Smooth muscle cell (in vitro differentiated cells): Measurements from ENCODE around the gene TEN1. TPM values are rescaled to one million over a fixed set of nuclear protein-coding genes. Genes with fewer than 3 reads are reported as not detected.

Experiments used
- DNase-seq: peaks from one replicate; lab custom pipeline; 2025; ENCODE audit not compliant: unreplicated experiment; lab: John Stamatoyannopoulos, UW
- H2AFZ ChIP-seq: fragments of 200-600 bp; sonication (generic); 2 replicates; pipeline ENCODE4 v1.6.0; 2016; ENCODE audit warnings: antibody characterized with exemption, low read depth, mild to moderate bottlenecking
- H3F3A ChIP-seq: fragments of 200-600 bp; sonication (generic); 2 replicates; pipeline ENCODE4 v1.6.0; 2017; ENCODE audit warnings: antibody characterized with exemption, low read depth
- H3K27ac ChIP-seq: fragments of 200-600 bp; sonication (generic); 2 replicates; pipeline ENCODE4 v1.5.1; 2016; ENCODE audit warnings: low read depth, mild to moderate bottlenecking
- H3K27me3 ChIP-seq: fragments of 200-600 bp; sonication (generic); 2 replicates; pipeline ENCODE4 v1.6.1; 2016; ENCODE audit warnings: low read depth, mild to moderate bottlenecking
- H3K36me3 ChIP-seq: fragments of 200-600 bp; sonication (generic); 2 replicates; pipeline ENCODE4 v1.5.1; 2016; ENCODE audit warnings: low read depth
- H3K4me1 ChIP-seq: fragments of 200-600 bp; sonication (generic); 2 replicates; pipeline ENCODE4 v1.5.1; 2016; ENCODE audit warnings: low read depth
- H3K4me2 ChIP-seq: fragments of 200-600 bp; sonication (generic); 2 replicates; pipeline ENCODE4 v1.6.0; 2016; ENCODE audit warnings: mild to moderate bottlenecking
- H3K4me3 ChIP-seq: fragments of 200-600 bp; sonication (generic); 2 replicates; pipeline ENCODE4 v1.5.1; 2016; ENCODE audit warnings: mild to moderate bottlenecking
- H3K79me2 ChIP-seq: fragments of 200-600 bp; sonication (generic); 2 replicates; pipeline ENCODE4 v1.6.0; 2016; ENCODE audit warnings: low read depth, mild to moderate bottlenecking
- H3K9ac ChIP-seq: fragments of 200-600 bp; sonication (generic); 2 replicates; pipeline ENCODE4 v1.6.0; 2016; ENCODE audit warnings: low read depth
- H3K9me3 ChIP-seq: fragments of 200-600 bp; sonication (generic); replicated peaks from 2 replicates; pipeline ENCODE4 v1.5.1; 2016; ENCODE audit warnings: low read depth
- H4K20me1 ChIP-seq: fragments of 200-600 bp; sonication (generic); 2 replicates; pipeline ENCODE4 v1.6.0; 2016; ENCODE audit warnings: low read depth
- WGBS: methylation state at CpG from one replicate; pipeline ENCODE4 v1.1.7; 2016; ENCODE audit warnings: low lambda C conversion rate; 5-methylcytosine and 5-hydroxymethylcytosine counted together
- polyA plus RNA-seq: library from polyadenylated mRNA; unstranded; fragments of >200 nt; fragmentation: Nextera tagmentation; extraction: Ambion mirVana; gene quantifications from 2 replicates; pipeline ENCODE4 v1.2.1, GENCODE V29; 2016
- total RNA-seq: library from RNA; depleted of rRNA; stranded (reverse); fragments of >200 nt; gene quantifications from 2 replicates; pipeline ENCODE4 v1.2.3, GENCODE V29; 2014
- TF ChIP-seq, protein P1 (sequence below): fragments of 200-600 bp; sonication (generic); IDR thresholded peaks from 2 replicates; pipeline ENCODE4 v1.5.1; 2017; ENCODE audit warnings: borderline replicate concordance, mild to moderate bottlenecking, antibody characterized with exemption; ENCODE audit not compliant: insufficient read depth, poor library complexity, severe bottlenecking

The TEN1 gene
- total and polyA plus RNA-seq, 2 experiments from 2014 or later = 15.5 to 19.2 TPM

DNA sequence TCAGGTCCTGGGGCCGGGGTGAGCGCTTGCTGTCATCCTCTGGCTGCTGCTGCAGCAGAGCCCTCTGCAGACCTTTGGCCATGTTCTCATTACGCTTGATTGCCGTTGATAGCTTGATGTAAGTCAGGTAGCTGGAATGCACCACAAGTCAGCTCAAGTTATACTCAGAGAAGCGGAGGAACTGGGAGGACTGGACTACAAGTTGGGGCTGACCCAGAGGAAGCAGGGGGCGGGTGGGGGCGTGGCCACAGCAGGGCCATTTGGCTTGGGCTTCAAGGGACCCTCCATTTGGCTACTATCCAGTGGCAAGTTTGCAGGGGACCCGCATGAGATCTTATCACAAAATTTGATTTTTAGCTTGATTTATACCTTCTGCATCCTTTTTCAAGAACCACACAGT is 67.0 kb downstream of the TEN1 start:
- no peak overlapping the region for H3K27ac ChIP-seq
- peaks cover 8% of the 10 kb centered on the region for H3K36me3 ChIP-seq
- H3F3A ChIP-seq = no peaks in the 10 kb centered on the region
- H3K4me3 ChIP-seq = no peak overlapping the region
- no peak overlapping the region for H3K4me2 ChIP-seq
- peaks cover 62% of the 10 kb centered on the region for H4K20me1 ChIP-seq
- H3K9ac ChIP-seq = no peak overlapping the region
- no peak overlapping the region for H2AFZ ChIP-seq
- 91% methylated on average over 8 of the region's 8 CpGs for WGBS
- TF ChIP-seq, protein P1, sequence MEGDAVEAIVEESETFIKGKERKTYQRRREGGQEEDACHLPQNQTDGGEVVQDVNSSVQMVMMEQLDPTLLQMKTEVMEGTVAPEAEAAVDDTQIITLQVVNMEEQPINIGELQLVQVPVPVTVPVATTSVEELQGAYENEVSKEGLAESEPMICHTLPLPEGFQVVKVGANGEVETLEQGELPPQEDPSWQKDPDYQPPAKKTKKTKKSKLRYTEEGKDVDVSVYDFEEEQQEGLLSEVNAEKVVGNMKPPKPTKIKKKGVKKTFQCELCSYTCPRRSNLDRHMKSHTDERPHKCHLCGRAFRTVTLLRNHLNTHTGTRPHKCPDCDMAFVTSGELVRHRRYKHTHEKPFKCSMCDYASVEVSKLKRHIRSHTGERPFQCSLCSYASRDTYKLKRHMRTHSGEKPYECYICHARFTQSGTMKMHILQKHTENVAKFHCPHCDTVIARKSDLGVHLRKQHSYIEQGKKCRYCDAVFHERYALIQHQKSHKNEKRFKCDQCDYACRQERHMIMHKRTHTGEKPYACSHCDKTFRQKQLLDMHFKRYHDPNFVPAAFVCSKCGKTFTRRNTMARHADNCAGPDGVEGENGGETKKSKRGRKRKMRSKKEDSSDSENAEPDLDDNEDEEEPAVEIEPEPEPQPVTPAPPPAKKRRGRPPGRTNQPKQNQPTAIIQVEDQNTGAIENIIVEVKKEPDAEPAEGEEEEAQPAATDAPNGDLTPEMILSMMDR = no peak
- H3K27me3 ChIP-seq = no peaks in the 10 kb centered on the region
- H3K79me2 ChIP-seq = peaks cover 3% of the 10 kb centered on the region
- H3K4me1 ChIP-seq = peaks cover 4% of the 10 kb centered on the region
- DNase-seq = no peak
- no peaks in the 10 kb centered on the region for H3K9me3 ChIP-seq

DNA sequence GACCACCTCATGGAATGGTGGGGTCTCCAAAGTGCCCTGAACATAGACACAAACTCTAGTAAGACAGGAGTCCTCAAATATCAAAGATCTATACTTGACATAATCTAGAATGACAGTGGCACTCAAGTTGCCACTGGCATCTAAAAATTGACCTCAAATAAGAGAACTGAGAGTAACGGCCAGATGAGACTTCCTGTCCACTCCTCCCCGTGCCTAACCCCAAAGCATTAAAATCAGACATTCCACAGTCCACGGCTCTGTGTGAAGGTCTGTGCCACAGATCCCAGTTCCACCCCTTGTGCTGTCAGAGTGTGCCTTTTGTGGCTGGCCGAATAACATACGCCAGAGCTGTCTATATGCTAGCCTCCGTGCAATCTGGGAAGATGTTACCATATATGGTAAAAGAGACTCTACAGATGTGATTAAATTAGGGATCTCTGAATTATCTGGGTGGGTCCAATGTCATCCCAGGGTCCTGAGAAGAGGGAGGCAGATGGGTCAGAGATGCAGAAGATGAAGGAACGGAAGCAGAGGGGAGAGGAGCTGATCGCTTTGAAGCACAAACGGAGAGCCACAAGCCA is 69.1 kb downstream of the TEN1 start:
- no peak overlapping the region for H3K4me2 ChIP-seq
- H3K36me3 ChIP-seq = peaks cover 8% of the 10 kb centered on the region
- peaks cover 18% of the 10 kb centered on the region for H3K79me2 ChIP-seq
- H3K27me3 ChIP-seq = no peaks in the 10 kb centered on the region
- no peak overlapping the region for H3K9ac ChIP-seq
- TF ChIP-seq, protein P1 = no peak
- no peak overlapping the region for H2AFZ ChIP-seq
- H3K4me1 ChIP-seq = peaks cover 4% of the 10 kb centered on the region
- no peaks in the 10 kb centered on the region for H3K9me3 ChIP-seq
- H3K27ac ChIP-seq = no peak overlapping the region
- no peaks in the 10 kb centered on the region for H3F3A ChIP-seq
- DNase-seq = no peak
- 92% methylated on average over 9 of the region's 9 CpGs for WGBS
- no peak overlapping the region for H3K4me3 ChIP-seq
- peaks cover 71% of the 10 kb centered on the region for H4K20me1 ChIP-seq

DNA sequence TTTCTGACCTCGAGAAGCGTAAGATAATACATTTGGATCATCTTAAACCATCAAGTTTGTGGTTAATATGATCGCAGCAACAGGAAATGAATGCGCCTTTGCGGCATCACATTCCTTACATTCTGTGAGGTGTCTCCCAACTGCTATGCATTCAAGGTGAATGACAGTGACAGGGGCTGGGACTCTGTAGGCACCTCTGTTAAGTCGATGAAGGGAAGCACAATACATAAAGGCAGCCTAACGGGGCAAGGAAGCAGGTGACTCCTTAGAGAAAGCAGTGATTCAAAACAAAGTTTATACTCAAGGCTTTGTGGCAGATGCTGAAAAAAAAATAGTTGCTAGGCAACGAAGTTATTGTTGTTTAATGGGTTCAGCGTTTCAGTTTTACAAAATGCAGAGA is 69.7 kb downstream of the TEN1 start:
- no peak for DNase-seq

More for the DNA sequence above, 69.7 kb downstream of the TEN1 start:
- Histone ChIP-seq H3K79me2 (peaks cover 18% of the 10 kb centered on the region), H3F3A (peaks cover under 1% of the 10 kb centered on the region), H3K27ac (no peak overlapping the region), H3K4me3 (no peak overlapping the region), H3K4me1 (peaks cover 4% of the 10 kb centered on the region), H3K9me3 (no peaks in the 10 kb centered on the region), H3K4me2 (no peak overlapping the region), H3K27me3 (no peaks in the 10 kb centered on the region), H3K36me3 (peaks cover 8% of the 10 kb centered on the region), H2AFZ (no peak overlapping the region), H3K9ac (no peak overlapping the region), H4K20me1 (peaks cover 73% of the 10 kb centered on the region)
- TF ChIP-seq, protein P1 = no peak
- WGBS = 86% methylated on average over 9 of the region's 9 CpGs
